Adrenal gland (tissue), 12 donors: ENCODE results near the gene MPP3. TPM values are rescaled to one million over a fixed set of nuclear protein-coding genes. Genes with fewer than 3 reads are reported as not detected.

Source experiments
- DNase-seq, 7 donors: peaks; one replicate each; pipeline ENCODE4 v3.0.0-alpha.2; 2019 to 2020
- H3K27ac ChIP-seq, 5 donors: fragments of 200-600 bp; sonication (generic) in 4 of 5; 1 replicate in 3 of 5; 2 replicates in 2 of 5; pipeline versions ENCODE4 v1.5.1 to v1.8.0; 2016 to 2020; ENCODE audit warnings: mild to moderate bottlenecking in 1 of 5
- H3K27me3 ChIP-seq: fragments of 200-600 bp; 2 replicates; pipeline ENCODE4 v1.8.0; 2021
- H3K36me3 ChIP-seq, 2 donors: fragments of 200-600 bp; replicated peaks in 1 of 2; 1 replicate in 1 of 2; 2 replicates in 1 of 2; pipeline versions ENCODE4 v1.5.1 to v1.8.0; 2018 to 2022
- H3K4me1 ChIP-seq, 2 donors: fragments of 200-600 bp; replicated peaks in 1 of 2; 1 replicate in 1 of 2; 2 replicates in 1 of 2; pipeline versions ENCODE4 v1.5.1 to v1.8.0; 2018 to 2021
- H3K4me3 ChIP-seq, 4 donors: fragments of 200-600 bp; sonication (generic) in 3 of 4; one replicate each; pipeline ENCODE4 v1.5.1; 2016 to 2018
- H3K9me3 ChIP-seq, 3 donors: fragments of 200-600 bp; sonication (generic) in 1 of 3; replicated peaks in 1 of 3; 1 replicate in 2 of 3; 2 replicates in 1 of 3; pipeline versions ENCODE4 v1.5.1 to v1.8.0; 2016 to 2021
- POLR2A ChIP-seq, 2 donors: fragments of 450-650 bp; IDR thresholded peaks; one replicate each; pipeline ENCODE4 v1.6.1; 2017; ENCODE audit warnings: antibody characterized with exemption in 2 of 2, mild to moderate bottlenecking in 2 of 2, moderate library complexity in 1 of 2
- WGBS, 4 donors: extraction: QIAGEN DNeasy Blood & Tissue Kit in 2 of 4; methylation state at CpG; one replicate each; pipeline versions ENCODE4 v1.1.5 to v1.1.7; 2013 to 2017; 5-methylcytosine and 5-hydroxymethylcytosine counted together
- intact Hi-C, 2 donors: fragments of 100-400 bp; cut with DNase I; formaldehyde crosslinking; loops; one replicate each; pipeline versions ENCODE4 v1.14.1 to v1.15.0; 2022 to 2023
- polyA plus RNA-seq, 3 donors: library from polyadenylated mRNA; stranded (reverse); fragments of 200-250 nt in 2 of 3; fragments of 350-450 nt in 1 of 3; fragmentation: Illumina TruSeq in 1 of 3; extraction: RNeasy Lipid Tissue Mini Kit (QIAGEN cat#74804) in 1 of 3; gene quantifications; one replicate each; pipeline ENCODE4 v1.2.3, GENCODE V29; 2013 to 2014
- total RNA-seq, 9 donors: library from RNA; depleted of rRNA in 4 of 9; stranded (reverse); fragments of >200 nt in 4 of 9; fragments of 120-200 nt in 1 of 9; fragmentation: NEBNext Ultra II Directional in 1 of 9; extraction: Animal tissue kit (Norgen Biotek cat#: 25700) in 1 of 9; gene quantifications; one replicate each; pipeline versions ENCODE4 v1.1.0 to v1.2.4, GENCODE V29; 2013 to 2023
- TF ChIP-seq, protein P1 (sequence below), 6 experiments: fragments of 450-650 bp in 4 of 6; fragments of 200-600 bp in 2 of 6; sonication (generic) in 1 of 6; IDR thresholded peaks; 1 replicate in 5 of 6; 2 replicates in 1 of 6; pipeline versions ENCODE4 v1.5.1 to v1.8.0; 2016 to 2021; ENCODE audit warnings: antibody characterized with exemption in 6 of 6, mild to moderate bottlenecking in 2 of 6, moderate library complexity in 1 of 6
- donor health status: healthy with polysubstance abuse.
- donor health status: Bipolar disorder and iron deficiency.
- donor health status: DM: yes; HTN: yes; CAD: no.
- donor health status: DM: no; HTN: no; CAD: no.
- donor health status: DM: no; HTN: no; CAD: no.
- donor health status: DM: yes; HTN: yes; CAD: no.

MPP3 gene
- total and polyA plus RNA-seq, 12 donors, result 0.60 to 10.6 (median 3.6) TPM

DNA sequence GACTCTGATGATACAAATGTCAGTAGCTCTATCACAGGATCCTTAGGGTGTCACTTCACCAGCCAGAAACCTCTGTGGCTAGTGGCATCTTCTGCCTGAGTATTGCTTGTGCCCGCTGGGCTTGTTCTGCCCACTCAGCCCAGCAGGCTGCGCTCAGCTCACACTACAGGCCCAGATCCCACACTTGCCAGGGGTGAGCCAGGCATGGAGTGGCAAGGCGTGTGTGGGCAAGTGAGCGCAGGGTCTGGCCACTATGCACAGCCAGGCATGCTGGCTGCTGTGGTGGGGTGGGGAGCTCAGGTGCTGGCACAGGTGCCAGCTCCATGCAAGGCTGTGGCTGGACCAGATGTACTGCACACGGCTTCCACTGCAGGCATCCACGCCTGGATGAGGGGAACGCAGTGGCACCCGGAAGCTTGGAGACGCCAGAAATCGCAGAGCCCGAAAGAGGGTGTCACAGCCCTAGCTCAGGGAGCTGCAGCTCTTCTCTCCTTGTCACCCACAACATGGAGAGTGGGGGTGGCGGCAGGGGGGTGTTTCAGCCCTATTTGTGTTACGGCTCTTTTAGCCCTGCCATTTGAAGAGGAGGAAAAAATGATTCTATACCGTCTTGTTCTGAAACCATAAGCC is 42.5 kb downstream of the MPP3 start:
- H3K27me3 ChIP-seq, result no peaks in the 10 kb centered on the region
- no peaks in the 10 kb centered on the region for H3K36me3 ChIP-seq
- WGBS, 4 donors, result 81 to 89% (median 85%) methylated on average over 8 to 14 of the region's 14 CpGs
- DNase-seq, result no peak
- TF ChIP-seq, protein P1, sequence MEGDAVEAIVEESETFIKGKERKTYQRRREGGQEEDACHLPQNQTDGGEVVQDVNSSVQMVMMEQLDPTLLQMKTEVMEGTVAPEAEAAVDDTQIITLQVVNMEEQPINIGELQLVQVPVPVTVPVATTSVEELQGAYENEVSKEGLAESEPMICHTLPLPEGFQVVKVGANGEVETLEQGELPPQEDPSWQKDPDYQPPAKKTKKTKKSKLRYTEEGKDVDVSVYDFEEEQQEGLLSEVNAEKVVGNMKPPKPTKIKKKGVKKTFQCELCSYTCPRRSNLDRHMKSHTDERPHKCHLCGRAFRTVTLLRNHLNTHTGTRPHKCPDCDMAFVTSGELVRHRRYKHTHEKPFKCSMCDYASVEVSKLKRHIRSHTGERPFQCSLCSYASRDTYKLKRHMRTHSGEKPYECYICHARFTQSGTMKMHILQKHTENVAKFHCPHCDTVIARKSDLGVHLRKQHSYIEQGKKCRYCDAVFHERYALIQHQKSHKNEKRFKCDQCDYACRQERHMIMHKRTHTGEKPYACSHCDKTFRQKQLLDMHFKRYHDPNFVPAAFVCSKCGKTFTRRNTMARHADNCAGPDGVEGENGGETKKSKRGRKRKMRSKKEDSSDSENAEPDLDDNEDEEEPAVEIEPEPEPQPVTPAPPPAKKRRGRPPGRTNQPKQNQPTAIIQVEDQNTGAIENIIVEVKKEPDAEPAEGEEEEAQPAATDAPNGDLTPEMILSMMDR (IDR thresholded peaks at IDR 0.05), result no peak
- no peak for TF ChIP-seq POLR2A (IDR thresholded peaks at IDR 0.05)
- no peaks in the 10 kb centered on the region for H3K4me1 ChIP-seq
- H3K4me3 ChIP-seq, result no peak overlapping the region
- H3K9me3 ChIP-seq, result no peaks in the 10 kb centered on the region
- no peak overlapping the region for H3K27ac ChIP-seq
- intact Hi-C loops, result no loop called here

GRCh38 chr17:43789482-43789881 is 43.5 kb downstream of the MPP3 start:
- intact Hi-C loops, result loop anchor here in 1 of 2 donors (10.0 kb wide), 1 partner anchor 45 kb away; the partner anchor contains the start of gene MPP3
- no peaks in the 10 kb centered on the region for H3K9me3 ChIP-seq
- H3K4me3 ChIP-seq, result no peak overlapping the region
- no peaks in the 10 kb centered on the region for H3K4me1 ChIP-seq
- H3K27me3 ChIP-seq, result no peaks in the 10 kb centered on the region
- 63 to 96% (median 85%) methylated on average over 1 of the region's 1 CpG for WGBS, 4 donors
- no peak for DNase-seq
- no peak for TF ChIP-seq POLR2A (IDR thresholded peaks at IDR 0.05)
- TF ChIP-seq, protein P1 (IDR thresholded peaks at IDR 0.05), result no peak
- H3K27ac ChIP-seq, result no peak overlapping the region
- no peaks in the 10 kb centered on the region for H3K36me3 ChIP-seq

GRCh38 chr17:43788540-43788939 is 44.4 kb downstream of the MPP3 start:
- H3K4me1 ChIP-seq, result no peaks in the 10 kb centered on the region
- 74 to 87% (median 82%) methylated on average over 5 of the region's 5 CpGs for WGBS, 4 donors
- intact Hi-C loops, result loop anchor here in 1 of 2 donors (10.0 kb wide), 1 partner anchor 46 kb away; the partner anchor contains the start of gene MPP3
- TF ChIP-seq, protein P1 (IDR thresholded peaks at IDR 0.05), result no peak
- TF ChIP-seq POLR2A (IDR thresholded peaks at IDR 0.05), result no peak
- H3K4me3 ChIP-seq, result no peak overlapping the region
- H3K27me3 ChIP-seq, result no peaks in the 10 kb centered on the region
- no peak overlapping the region for H3K27ac ChIP-seq
- DNase-seq, result no peak
- H3K36me3 ChIP-seq, result no peaks in the 10 kb centered on the region
- H3K9me3 ChIP-seq, result no peaks in the 10 kb centered on the region

- no peaks in the 10 kb centered on the region for H3K36me3 ChIP-seq
- no peaks in the 10 kb centered on the region for H3K4me1 ChIP-seq
- DNase-seq, result no peak
- 57 to 80% (median 70%) methylated on average over 2 of the region's 2 CpGs for WGBS, 4 donors
- no peak overlapping the region for H3K27ac ChIP-seq
- no peaks in the 10 kb centered on the region for H3K27me3 ChIP-seq
- H3K9me3 ChIP-seq, result no peaks in the 10 kb centered on the region
- no peak for TF ChIP-seq POLR2A (IDR thresholded peaks at IDR 0.05)
- H3K4me3 ChIP-seq, result no peak overlapping the region
- intact Hi-C loops, result loop anchor here in 1 of 2 donors (10.0 kb wide), 1 partner anchor 47 kb away; the partner anchor contains the start of gene MPP3
These were observed 45.2 kb downstream of the MPP3 start for GRCh38 chr17:43787728-43788127.
